ENCODE data around the gene UNC13D. TPM values are rescaled to one million over a fixed set of nuclear protein-coding genes. Genes with fewer than 3 reads are reported as not detected.
"Not testable (repeated sequence)": the region's sequence is repeated elsewhere in the genome, so short reads cannot be mapped to it uniquely, and the experiment has no call there.

UNC13D gene
- total and polyA plus RNA-seq, 7 experiments from 2014 or later = 44.5 to 201 (median 149) TPM

GRCh38 chr17:75861927-75862317 lies 17.7 kb upstream of the UNC13D start:
- intact Hi-C loops (cut with micrococcal nuclease) = loop anchor here in 1 of 2 donors (2.0 kb wide), 1 partner anchor 17 kb away; the partner anchor contains the start of gene UNC13D

DNA sequence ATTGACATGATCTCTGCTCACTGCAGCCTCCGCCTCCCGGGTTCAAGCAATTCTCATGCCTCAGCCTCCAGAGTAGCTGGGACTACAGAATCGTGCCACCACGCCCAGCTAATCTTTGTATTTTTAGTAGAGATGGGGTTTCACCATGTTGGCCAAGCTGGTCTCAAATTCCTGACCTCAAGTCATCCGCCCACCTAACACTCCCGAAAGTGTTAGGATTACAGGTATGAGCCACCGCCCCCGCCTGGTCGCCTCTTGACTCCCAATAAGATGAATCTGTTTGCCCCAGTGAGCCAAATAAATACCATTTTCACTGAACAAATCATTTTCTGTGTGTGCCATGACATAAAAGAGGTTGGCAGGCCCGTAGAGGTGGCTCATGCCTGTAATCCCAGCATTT lies 15.2 kb upstream of the UNC13D start:
- not testable (repeated sequence) for H3K36me3 ChIP-seq (ENCODE audit: control insufficient read depth in 2 of 3, insufficient read depth in 3 of 3, low read length in 3 of 3); H3K27ac ChIP-seq (ENCODE audit: low read depth, low read length); ATAC-seq; H3K27me3 Mint-ChIP-seq; H3K9me3 Mint-ChIP-seq; H3K9me3 ChIP-seq (ENCODE audit: control insufficient read depth in 2 of 3, low read length in 3 of 3); H3K36me3 Mint-ChIP-seq; H3K4me3 ChIP-seq (ENCODE audit: low read length); H3K27me3 ChIP-seq (ENCODE audit: control insufficient read depth in 2 of 2, insufficient read depth in 2 of 2, low read length in 2 of 2); DNase-seq
- H3K4me1 ChIP-seq (ENCODE audit: control insufficient read depth in 2 of 2, insufficient read depth in 2 of 2, low read length in 2 of 2) = peaks cover 17 to 22% of the 10 kb centered on the region in 2 donors
- Mint-ChIP-seq H3K4me3 (peak overlapping the region in 1 of 10 donors; percentile 56), H3K27ac (peak overlapping the region in 2 of 9 donors; percentile 45 to 51), H3K4me1 (peaks cover 9 to 39% (median 29%) of the 10 kb centered on the region in 7 donors)
- intact Hi-C loops (cut with micrococcal nuclease) = loop anchor here in 1 of 2 donors (5.0 kb wide), 1 partner anchor 77 kb away; the partner anchor contains the start of gene UNK
- ChIA-PET POLR2A (interaction anchor here (0.8 to 15.0 kb wide), 4 partner anchors 15 to 83 kb away, joined by 3 to 354 read pairs (median 4); partner anchors contain the start of gene TRIM47), CTCF (interaction anchor here (0.7 to 4.1 kb wide), 3 partner anchors 12 to 37 kb away, joined by 3 to 25 read pairs (median 3); partner anchors contain the start of gene TRIM65)

More at GRCh38 chr17:75861927-75862317, 17.7 kb upstream of the UNC13D start:
- DNase-seq (no peak), ATAC-seq (no peak)
- Mint-ChIP-seq H3K27ac (peak overlapping the region in 4 of 9 donors; percentile 28 to 71 (median 56)), H3K4me3 (peak overlapping the region in 2 of 10 donors; percentile 51 to 59), H3K36me3 (no peaks in the 10 kb centered on the region), H3K27me3 (no peaks in the 10 kb centered on the region), H3K4me1 (peaks cover 10 to 44% (median 34%) of the 10 kb centered on the region in 7 donors), H3K9me3 (peaks cover 0 to 3% (median 0%) of the 10 kb centered on the region in 11 donors)
- H3K9me3 ChIP-seq (ENCODE audit: control insufficient read depth in 2 of 3, low read length in 3 of 3) = no peaks in the 10 kb centered on the region
- no peak overlapping the region for H3K4me3 ChIP-seq (ENCODE audit: low read length)
- ChIA-PET CTCF (interaction anchor here (4.1 kb wide), 1 partner anchor 14 kb away, joined by 25 read pairs; no protein-coding TSS in a partner anchor), POLR2A (interaction anchor here (0.9 to 15.0 kb wide), 7 partner anchors 8 to 86 kb away, joined by 3 to 354 read pairs (median 8); partner anchors contain the start of genes TRIM47, TRIM65 and UNC13D)
- H3K4me1 ChIP-seq (ENCODE audit: control insufficient read depth in 2 of 2, insufficient read depth in 2 of 2, low read length in 2 of 2) = peaks cover 16 to 18% of the 10 kb centered on the region in 2 donors
- H3K27ac ChIP-seq (ENCODE audit: low read depth, low read length) = no peak overlapping the region
- H3K27me3 ChIP-seq (ENCODE audit: control insufficient read depth in 2 of 2, insufficient read depth in 2 of 2, low read length in 2 of 2) = no peaks in the 10 kb centered on the region
- H3K36me3 ChIP-seq (ENCODE audit: control insufficient read depth in 2 of 3, insufficient read depth in 3 of 3, low read length in 3 of 3) = no peaks in the 10 kb centered on the region

- Histone ChIP-seq H3K4me1 (ENCODE audit: control insufficient read depth in 2 of 2, insufficient read depth in 2 of 2, low read length in 2 of 2) (peaks cover 19 to 25% of the 10 kb centered on the region in 2 donors), H3K4me3 (ENCODE audit: low read length) (peak overlapping the region; percentile 93), H3K27me3 (ENCODE audit: control insufficient read depth in 2 of 2, insufficient read depth in 2 of 2, low read length in 2 of 2) (no peaks in the 10 kb centered on the region), H3K9me3 (ENCODE audit: control insufficient read depth in 2 of 3, low read length in 3 of 3) (no peaks in the 10 kb centered on the region), H3K36me3 (ENCODE audit: control insufficient read depth in 2 of 3, insufficient read depth in 3 of 3, low read length in 3 of 3) (peaks cover 0 to 6% (median 2%) of the 10 kb centered on the region in 3 experiments), H3K27ac (ENCODE audit: low read depth, low read length) (peak overlapping the region; percentile 88)
- intact Hi-C loops (cut with micrococcal nuclease) = loop anchor here in 1 of 2 donors (1.0 to 5.0 kb wide), 3 partner anchors 22 to 74 kb away; partner anchors contain the start of genes TRIM47, TRIM65 and UNK
- DNase-seq = no peak
- ChIA-PET POLR2A (interaction anchor here (0.6 to 16.6 kb wide), 16 partner anchors 13 to 584 kb away, joined by 3 to 354 read pairs (median 20); partner anchors contain the start of genes FBF1, GALK1, MRPL38 and TRIM47), CTCF (interaction anchor here (1.0 to 4.3 kb wide), 9 partner anchors 9 to 79 kb away, joined by 3 to 21 read pairs (median 8); partner anchors contain the start of genes TRIM65, UNC13D and UNK)
- peak overlapping the region in 6 of 9 donors; percentile 84 to 95 (median 90) for H3K27ac Mint-ChIP-seq
- peaks cover 0 to 8% (median 0%) of the 10 kb centered on the region in 5 donors for H3K36me3 Mint-ChIP-seq
- H3K4me1 Mint-ChIP-seq = peaks cover 19 to 47% (median 39%) of the 10 kb centered on the region in 7 donors
- H3K4me3 Mint-ChIP-seq = peak overlapping the region in 2 of 10 donors; percentile 89 to 92
- H3K27me3 Mint-ChIP-seq = no peaks in the 10 kb centered on the region
- H3K9me3 Mint-ChIP-seq = no peaks in the 10 kb centered on the region
- ATAC-seq = no peak
Measured at GRCh38 chr17:75856062-75856756, 12.0 kb upstream of the UNC13D start.

DNA sequence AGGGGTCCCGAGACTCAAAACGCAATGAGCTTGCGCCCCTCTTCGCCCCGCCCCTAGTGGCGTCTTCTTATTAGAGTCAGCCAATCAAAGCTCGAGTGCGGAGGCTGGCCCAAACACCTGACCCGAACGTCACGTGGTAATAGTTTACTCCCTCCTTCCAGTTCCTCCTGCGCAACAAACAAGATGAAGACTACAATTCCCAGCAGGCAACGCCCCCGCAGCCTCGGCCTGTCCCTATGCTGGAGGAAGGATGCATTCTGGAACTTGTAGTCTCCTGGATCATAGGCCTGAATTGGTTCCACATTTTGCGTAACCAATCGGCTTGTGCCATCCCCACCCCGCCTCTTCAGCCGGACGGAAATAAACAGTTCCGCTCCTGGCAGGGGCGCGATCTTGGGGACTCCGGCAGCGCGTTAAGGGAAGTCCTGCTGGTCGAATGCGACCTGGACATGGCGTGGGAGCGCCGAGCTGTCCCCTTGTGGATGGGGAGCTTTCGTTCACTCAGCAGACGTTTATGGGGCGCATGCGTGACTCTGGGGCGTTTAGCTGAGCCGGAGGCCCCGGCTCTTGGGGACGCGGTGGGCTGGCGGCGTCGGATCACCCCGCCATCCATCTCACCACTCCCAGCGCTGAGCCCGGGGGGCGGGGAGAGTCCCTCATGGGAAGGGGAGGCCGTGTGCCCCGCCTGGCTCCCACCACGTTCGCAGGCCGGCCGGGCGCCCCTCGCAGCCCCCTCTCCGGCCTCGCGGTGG lies 11.3 kb upstream of the UNC13D start, which contains the start of gene WBP2:
TSS of gene WBP2 (minus strand) at position 26 of the 752 bp plus-strand sequence. CDS start 38 bp downstream, outside the sequence.
- POLR2A ChIA-PET = interaction anchor here (0.6 to 16.6 kb wide), 35 partner anchors 12 to 608 kb away, joined by 3 to 354 read pairs (median 5); partner anchors contain the start of genes EXOC7, FBF1, GALK1 and LLGL2
- peaks cover 0 to 8% (median 0%) of the 10 kb centered on the region in 5 donors for H3K36me3 Mint-ChIP-seq
- H3K27me3 ChIP-seq (ENCODE audit: control insufficient read depth in 2 of 2, insufficient read depth in 2 of 2, low read length in 2 of 2) = no peaks in the 10 kb centered on the region
- H3K4me3 Mint-ChIP-seq = peak within 1 kb of the TSS in 2 of 10 donors; percentile 89 to 92
- H3K9me3 ChIP-seq (ENCODE audit: control insufficient read depth in 2 of 3, low read length in 3 of 3) = no peaks in the 10 kb centered on the region
- H3K4me1 Mint-ChIP-seq = peaks cover 19 to 47% (median 39%) of the 10 kb centered on the region in 7 donors
- peaks cover 19 to 25% of the 10 kb centered on the region in 2 donors for H3K4me1 ChIP-seq (ENCODE audit: control insufficient read depth in 2 of 2, insufficient read depth in 2 of 2, low read length in 2 of 2)
- H3K9me3 Mint-ChIP-seq = no peaks in the 10 kb centered on the region
- H3K4me3 ChIP-seq (ENCODE audit: low read length) = peak within 1 kb of the TSS; percentile 93
- no peaks in the 10 kb centered on the region for H3K27me3 Mint-ChIP-seq
- peak within 1 kb of the TSS; percentile 88 for H3K27ac ChIP-seq (ENCODE audit: low read depth, low read length)
- peak within 1 kb of the TSS in 6 of 9 donors; percentile 84 to 95 (median 90) for H3K27ac Mint-ChIP-seq
- CTCF ChIA-PET = interaction anchor here (0.7 to 4.3 kb wide), 17 partner anchors 9 to 189 kb away, joined by 3 to 21 read pairs (median 5); partner anchors contain the start of genes RECQL5, SAP30BP, TRIM65 and UNC13D
- H3K36me3 ChIP-seq (ENCODE audit: control insufficient read depth in 2 of 3, insufficient read depth in 3 of 3, low read length in 3 of 3) = peaks cover 3 to 13% (median 6%) of the 10 kb centered on the region in 3 experiments
- ATAC-seq = peak; percentile 94
- intact Hi-C loops (cut with micrococcal nuclease) = loop anchor here (1.0 to 5.0 kb wide), 17 partner anchors 12 to 871 kb away; partner anchors contain the start of genes TRIM65 (in 2 of the 2), UNK (in 2 of the 2), ACOX1 (in 1 of the 2) and FBF1 (in 1 of the 2)
- peak; percentile 82 to 100 (median 98) for DNase-seq

GRCh38 chr17:75854881-75855309 lies 10.7 kb upstream of the UNC13D start:
- DNase-seq (no peak), ATAC-seq (peak; percentile 2)
- Histone ChIP-seq H3K36me3 (ENCODE audit: control insufficient read depth in 2 of 3, insufficient read depth in 3 of 3, low read length in 3 of 3) (peaks cover 4 to 18% (median 8%) of the 10 kb centered on the region in 3 experiments), H3K9me3 (ENCODE audit: control insufficient read depth in 2 of 3, low read length in 3 of 3) (no peaks in the 10 kb centered on the region), H3K4me3 (ENCODE audit: low read length) (peak overlapping the region; percentile 68), H3K27ac (ENCODE audit: low read depth, low read length) (peak overlapping the region; percentile 85), H3K4me1 (ENCODE audit: control insufficient read depth in 2 of 2, insufficient read depth in 2 of 2, low read length in 2 of 2) (peaks cover 19 to 25% of the 10 kb centered on the region in 2 donors), H3K27me3 (ENCODE audit: control insufficient read depth in 2 of 2, insufficient read depth in 2 of 2, low read length in 2 of 2) (no peaks in the 10 kb centered on the region)
- Mint-ChIP-seq H3K27me3 (no peaks in the 10 kb centered on the region), H3K4me1 (peaks cover 19 to 48% (median 39%) of the 10 kb centered on the region in 7 donors), H3K36me3 (peaks cover 0 to 8% (median 0%) of the 10 kb centered on the region in 5 donors), H3K9me3 (no peaks in the 10 kb centered on the region), H3K4me3 (no peak overlapping the region), H3K27ac (no peak overlapping the region)
- intact Hi-C loops (cut with micrococcal nuclease) = loop anchor here (1.0 to 5.0 kb wide), 16 partner anchors 12 to 872 kb away; partner anchors contain the start of genes UNK (in 2 of the 2), ACOX1 (in 1 of the 2), FBF1 (in 1 of the 2) and JMJD6 (in 1 of the 2)
- ChIA-PET CTCF (interaction anchor here (0.7 to 4.3 kb wide), 16 partner anchors 10 to 188 kb away, joined by 3 to 21 read pairs (median 5); partner anchors contain the start of genes RECQL5, SAP30BP, TRIM65 and UNC13D), POLR2A (interaction anchor here (0.6 to 16.6 kb wide), 32 partner anchors 12 to 608 kb away, joined by 3 to 354 read pairs (median 5); partner anchors contain the start of genes EXOC7, FBF1, GALK1 and LLGL2)

Measured in naive thymus-derived CD4-positive, alpha-beta T cell (primary cell).